Stimulated activated memory B cell treated with anti-CD40 and anti-IgM and Interleukin-4, amounts not matched to agents 10 μg/mL and 1 μg/mL and 100 μg/mL, for 72 hours (primary cell): Measurements from ENCODE around the gene RAB3C.

Experiments
- ATAC-seq: fragments of 150-1000 bp; cut with Tn5 transposase; 2 replicates; pipeline ENCODE4 v1.10.0; 2021
- H3K27ac Mint-ChIP-seq: one replicate; pipeline ENCODE4 v1.8.0; 2022; ENCODE audit warnings: mild to moderate bottlenecking, mixed read lengths
- H3K27me3 Mint-ChIP-seq: one replicate; pipeline ENCODE4 v1.8.0; 2022; ENCODE audit warnings: mixed read lengths
- H3K36me3 Mint-ChIP-seq: one replicate; pipeline ENCODE4 v1.8.0; 2022; ENCODE audit warnings: mixed read lengths
- H3K4me1 Mint-ChIP-seq: one replicate; pipeline ENCODE4 v1.8.0; 2022; ENCODE audit warnings: mixed read lengths
- H3K4me3 Mint-ChIP-seq: one replicate; pipeline ENCODE4 v1.8.0; 2022; ENCODE audit warnings: mild to moderate bottlenecking, moderate library complexity, mixed read lengths
- H3K9me3 Mint-ChIP-seq: one replicate; pipeline ENCODE4 v1.8.0; 2022; ENCODE audit warnings: mixed read lengths

RAB3C gene

GRCh38 chr5:58717303-58718007, 134.6 kb downstream of the RAB3C start:
- H3K4me1 Mint-ChIP-seq = no peaks in the 10 kb centered on the region
- peaks cover 7% of the 10 kb centered on the region for H3K9me3 Mint-ChIP-seq
- no peaks in the 10 kb centered on the region for H3K27me3 Mint-ChIP-seq
- H3K27ac Mint-ChIP-seq = no peak overlapping the region
- no peak for ATAC-seq
- no peak overlapping the region for H3K4me3 Mint-ChIP-seq
- H3K36me3 Mint-ChIP-seq = peaks cover 6% of the 10 kb centered on the region

- no peaks in the 10 kb centered on the region for H3K27me3 Mint-ChIP-seq
- no peak for ATAC-seq
- peaks cover 6% of the 10 kb centered on the region for H3K36me3 Mint-ChIP-seq
- no peak overlapping the region for H3K27ac Mint-ChIP-seq
- H3K4me3 Mint-ChIP-seq = no peak overlapping the region
- no peaks in the 10 kb centered on the region for H3K4me1 Mint-ChIP-seq
- peaks cover 3% of the 10 kb centered on the region for H3K9me3 Mint-ChIP-seq
These were observed 135.5 kb downstream of the RAB3C start for GRCh38 chr5:58718269-58718978.

- Mint-ChIP-seq H3K4me3 (no peak overlapping the region), H3K27ac (no peak overlapping the region), H3K36me3 (no peaks in the 10 kb centered on the region), H3K9me3 (no peaks in the 10 kb centered on the region), H3K4me1 (no peaks in the 10 kb centered on the region), H3K27me3 (no peaks in the 10 kb centered on the region)
- no peak for ATAC-seq
These were observed 139.3 kb downstream of the RAB3C start for GRCh38 chr5:58722160-58722559.

- no peaks in the 10 kb centered on the region for H3K36me3 Mint-ChIP-seq
- ATAC-seq = no peak
These were observed 142.1 kb downstream of the RAB3C start for GRCh38 chr5:58724992-58725391.

GRCh38 chr5:58731641-58732040, 148.8 kb downstream of the RAB3C start:
- H3K27ac Mint-ChIP-seq = no peak overlapping the region
- H3K4me1 Mint-ChIP-seq = no peaks in the 10 kb centered on the region
- H3K27me3 Mint-ChIP-seq = no peaks in the 10 kb centered on the region
- no peak overlapping the region for H3K4me3 Mint-ChIP-seq
- H3K9me3 Mint-ChIP-seq = no peaks in the 10 kb centered on the region
- no peak for ATAC-seq
- no peaks in the 10 kb centered on the region for H3K36me3 Mint-ChIP-seq

More at GRCh38 chr5:58724992-58725391, 142.1 kb downstream of the RAB3C start:
- H3K9me3 Mint-ChIP-seq = no peaks in the 10 kb centered on the region
- H3K4me1 Mint-ChIP-seq = no peaks in the 10 kb centered on the region
- no peak overlapping the region for H3K27ac Mint-ChIP-seq
- no peak overlapping the region for H3K4me3 Mint-ChIP-seq
- H3K27me3 Mint-ChIP-seq = no peaks in the 10 kb centered on the region

GRCh38 chr5:58735637-58736036, 152.8 kb downstream of the RAB3C start:
- peak; percentile 8 for ATAC-seq
- H3K4me1 Mint-ChIP-seq = no peaks in the 10 kb centered on the region
- no peak overlapping the region for H3K4me3 Mint-ChIP-seq
- no peaks in the 10 kb centered on the region for H3K9me3 Mint-ChIP-seq
- no peaks in the 10 kb centered on the region for H3K27me3 Mint-ChIP-seq
- no peaks in the 10 kb centered on the region for H3K36me3 Mint-ChIP-seq
- H3K27ac Mint-ChIP-seq = no peak overlapping the region

GRCh38 chr5:58736214-58736613, 153.3 kb downstream of the RAB3C start:
- ATAC-seq = no peak
- Mint-ChIP-seq H3K27me3 (no peaks in the 10 kb centered on the region), H3K36me3 (no peaks in the 10 kb centered on the region), H3K4me1 (no peaks in the 10 kb centered on the region), H3K27ac (no peak overlapping the region), H3K9me3 (no peaks in the 10 kb centered on the region), H3K4me3 (no peak overlapping the region)

- no peak for ATAC-seq
- Mint-ChIP-seq H3K9me3 (no peaks in the 10 kb centered on the region), H3K4me3 (no peak overlapping the region)
These were observed 154.8 kb downstream of the RAB3C start for GRCh38 chr5:58737671-58738070.

GRCh38 chr5:58738336-58738735, 155.5 kb downstream of the RAB3C start:
- H3K27ac Mint-ChIP-seq = no peak overlapping the region
- H3K4me3 Mint-ChIP-seq = no peak overlapping the region
- no peak for ATAC-seq
- H3K4me1 Mint-ChIP-seq = no peaks in the 10 kb centered on the region
- H3K9me3 Mint-ChIP-seq = no peaks in the 10 kb centered on the region
- H3K36me3 Mint-ChIP-seq = no peaks in the 10 kb centered on the region
- no peaks in the 10 kb centered on the region for H3K27me3 Mint-ChIP-seq

More at GRCh38 chr5:58737671-58738070, 154.8 kb downstream of the RAB3C start:
- no peaks in the 10 kb centered on the region for H3K27me3 Mint-ChIP-seq
- H3K27ac Mint-ChIP-seq = no peak overlapping the region
- H3K36me3 Mint-ChIP-seq = no peaks in the 10 kb centered on the region
- no peaks in the 10 kb centered on the region for H3K4me1 Mint-ChIP-seq

- H3K4me1 Mint-ChIP-seq = no peaks in the 10 kb centered on the region
- ATAC-seq = no peak
- no peaks in the 10 kb centered on the region for H3K27me3 Mint-ChIP-seq
- H3K4me3 Mint-ChIP-seq = no peak overlapping the region
- no peaks in the 10 kb centered on the region for H3K9me3 Mint-ChIP-seq
- no peak overlapping the region for H3K27ac Mint-ChIP-seq
- no peaks in the 10 kb centered on the region for H3K36me3 Mint-ChIP-seq
These were observed 156.2 kb downstream of the RAB3C start for GRCh38 chr5:58739051-58739450.

- Mint-ChIP-seq H3K27ac (no peak overlapping the region), H3K4me3 (no peak overlapping the region), H3K9me3 (no peaks in the 10 kb centered on the region), H3K27me3 (no peaks in the 10 kb centered on the region), H3K4me1 (no peaks in the 10 kb centered on the region), H3K36me3 (no peaks in the 10 kb centered on the region)
- ATAC-seq = no peak
These were observed 158.1 kb downstream of the RAB3C start for GRCh38 chr5:58740956-58741355.

- Mint-ChIP-seq H3K27me3 (no peaks in the 10 kb centered on the region), H3K9me3 (no peaks in the 10 kb centered on the region), H3K27ac (no peak overlapping the region), H3K4me3 (no peak overlapping the region), H3K4me1 (no peaks in the 10 kb centered on the region), H3K36me3 (no peaks in the 10 kb centered on the region)
- no peak for ATAC-seq
These were observed 162.5 kb downstream of the RAB3C start for GRCh38 chr5:58745350-58745749.

- H3K4me1 Mint-ChIP-seq = no peaks in the 10 kb centered on the region
- ATAC-seq = no peak
- no peaks in the 10 kb centered on the region for H3K27me3 Mint-ChIP-seq
- H3K9me3 Mint-ChIP-seq = no peaks in the 10 kb centered on the region
- H3K36me3 Mint-ChIP-seq = no peaks in the 10 kb centered on the region
- no peak overlapping the region for H3K4me3 Mint-ChIP-seq
- H3K27ac Mint-ChIP-seq = no peak overlapping the region
These were observed 163.4 kb downstream of the RAB3C start for GRCh38 chr5:58746321-58746720.

GRCh38 chr5:58750036-58750435, 167.2 kb downstream of the RAB3C start:
- Mint-ChIP-seq H3K27ac (no peak overlapping the region), H3K36me3 (no peaks in the 10 kb centered on the region), H3K4me3 (no peak overlapping the region), H3K27me3 (no peaks in the 10 kb centered on the region), H3K4me1 (no peaks in the 10 kb centered on the region), H3K9me3 (no peaks in the 10 kb centered on the region)
- no peak for ATAC-seq

- H3K36me3 Mint-ChIP-seq = no peaks in the 10 kb centered on the region
- H3K4me1 Mint-ChIP-seq = no peaks in the 10 kb centered on the region
- no peak for ATAC-seq
- H3K9me3 Mint-ChIP-seq = no peaks in the 10 kb centered on the region
- H3K27ac Mint-ChIP-seq = no peak overlapping the region
- no peak overlapping the region for H3K4me3 Mint-ChIP-seq
- no peaks in the 10 kb centered on the region for H3K27me3 Mint-ChIP-seq
These were observed 168.5 kb downstream of the RAB3C start for GRCh38 chr5:58751222-58751837.

- Mint-ChIP-seq H3K27me3 (no peaks in the 10 kb centered on the region), H3K36me3 (no peaks in the 10 kb centered on the region), H3K4me1 (no peaks in the 10 kb centered on the region), H3K9me3 (no peaks in the 10 kb centered on the region), H3K27ac (no peak overlapping the region), H3K4me3 (no peak overlapping the region)
- no peak for ATAC-seq
These were observed 169.2 kb downstream of the RAB3C start for GRCh38 chr5:58752104-58752503.
